ENCODE data around the gene PDGFD.

- TF ChIP-seq CTCF (conservative IDR thresholded peaks at IDR 0.05 in 1 of 2, IDR thresholded peaks at IDR 0.05 in 1 of 2; ENCODE audit: low read depth in 1 of 2, low read length in 2 of 2) = no peak
- TF ChIP-seq EZH2 (IDR thresholded peaks at IDR 0.05; ENCODE audit: low read length, missing control alignments) = no peak
Measured at GRCh38 chr11:104145062-104145461, 18.9 kb downstream of the PDGFD start.
